Measurements from ENCODE around the gene KDM1B. TPM values are rescaled to one million over a fixed set of nuclear protein-coding genes. Genes with fewer than 3 reads are reported as not detected.
"Not testable (repeated sequence)": the region's sequence is repeated elsewhere in the genome, so short reads cannot be mapped to it uniquely, and the experiment has no call there.

Gene KDM1B
- total and polyA plus RNA-seq, 2 of the 8 experiments (the other 6 are each of a cell fraction or from before 2014, with no cell fraction given), result 3.7 to 7.5 TPM

- TF ChIP-seq NRF1 (IDR thresholded peaks at IDR 0.05; ENCODE audit: low read depth, low read length) (no peak), FOSL1 (IDR thresholded peaks at IDR 0.05; ENCODE audit: insufficient read depth, low read depth, low read length) (no peak), GTF2F1 (IDR thresholded peaks at IDR 0.05; ENCODE audit: borderline replicate concordance, low read depth, low read length) (no peak), MAX (IDR thresholded peaks at IDR 0.05) (no peak), YY1 (IDR thresholded peaks at IDR 0.05; ENCODE audit: low read depth, low read length) (no peak), BRCA1 (IDR thresholded peaks at IDR 0.05; ENCODE audit: low read depth, low read length) (no peak), KDM1A (IDR thresholded peaks at IDR 0.05; ENCODE audit: borderline replicate concordance, low read length) (no peak)
Observed at GRCh38 chr6:18148304-18149025, 6.8 kb upstream of the KDM1B start (continued).

- ChIA-PET CTCF (ENCODE audit: partially characterized antibody) (interaction anchor here (1.5 kb wide), 1 partner anchor 13 kb away, joined by 5 read pairs; no protein-coding TSS in a partner anchor), POLR2A (ENCODE audit: partially characterized antibody) (interaction anchor here (0.6 kb wide), 2 partner anchors 176 to 818 kb away, joined by 3 to 6 read pairs; no protein-coding TSS in a partner anchor)
- not testable (repeated sequence) for H3K4me3 ChIP-seq (ENCODE audit: extremely low read depth in 1 of 4, insufficient read depth in 2 of 4, low read depth in 3 of 4, low read length in 4 of 4); H3K23me2 ChIP-seq (ENCODE audit: low read depth, low read length); H3K4me2 ChIP-seq (ENCODE audit: insufficient read depth in 1 of 2, low read depth in 2 of 2, low read length in 2 of 2); H3K9me3 ChIP-seq (ENCODE audit: insufficient read depth in 2 of 2, low read depth in 1 of 2, low read length in 1 of 2); H3K79me2 ChIP-seq (ENCODE audit: control insufficient read depth in 1 of 2, insufficient read depth in 2 of 2, low read length in 2 of 2); DNase-seq (ENCODE audit: low read depth in 1 of 2, low spot score in 2 of 2); H4K91ac ChIP-seq (replicated peaks; ENCODE audit: insufficient read length, low read length); H2BK120ac ChIP-seq (replicated peaks; ENCODE audit: low read depth, low read length); H4K8ac ChIP-seq (ENCODE audit: extremely low read depth, insufficient read depth, low read length); H2AFZ ChIP-seq (ENCODE audit: low read length); H3K18ac ChIP-seq (ENCODE audit: extremely low read depth, low read length); H2BK15ac ChIP-seq (ENCODE audit: low read length); H3K9ac ChIP-seq (replicated peaks in 1 of 4; ENCODE audit: extremely low read depth in 1 of 4, low read depth in 3 of 4, low read length in 3 of 4); H4K20me1 ChIP-seq (replicated peaks in 1 of 2; ENCODE audit: control insufficient read depth in 1 of 2, insufficient read depth in 2 of 2, low read length in 2 of 2); H3K4me1 ChIP-seq (replicated peaks in 1 of 4; ENCODE audit: control insufficient read depth in 3 of 4, insufficient read depth in 4 of 4, low read length in 3 of 4); H2BK12ac ChIP-seq (ENCODE audit: low read depth, low read length); H2BK5ac ChIP-seq (ENCODE audit: low read depth, low read length); H3K4ac ChIP-seq (replicated peaks; ENCODE audit: insufficient read length, low read depth, low read length); FAIRE-seq; H3K27me3 ChIP-seq (replicated peaks in 1 of 4; ENCODE audit: control insufficient read depth in 3 of 4, extremely low read depth in 1 of 4, insufficient read depth in 3 of 4, low read length in 3 of 4); H4K5ac ChIP-seq (ENCODE audit: insufficient read length, low read depth, low read length); H3K36me3 ChIP-seq (ENCODE audit: control insufficient read depth in 2 of 4, insufficient read depth in 4 of 4, low read length in 3 of 4); H3K79me1 ChIP-seq (ENCODE audit: low read depth, low read length); H2AK5ac ChIP-seq (ENCODE audit: low read depth, low read length); H3K27ac ChIP-seq (ENCODE audit: low read depth, low read length); H3K56ac ChIP-seq (replicated peaks; ENCODE audit: insufficient read length, low read depth, low read length); H3K14ac ChIP-seq (ENCODE audit: insufficient read length); H3K23ac ChIP-seq (ENCODE audit: insufficient read length); H2BK20ac ChIP-seq (ENCODE audit: low read length)
- 97% methylated on average over 3 of the region's 3 CpGs; no CpG with 5 or more reads in 1 of the 2 experiments for WGBS, 2 experiments (ENCODE audit: extremely low coverage in 1 of 2, insufficient coverage in 1 of 2, insufficient read length in 1 of 2, insufficient replicate concordance in 2 of 2, low coverage in 1 of 2, low lambda C conversion rate in 2 of 2, missing lambda C conversion rate in 1 of 2)
Observed at GRCh38 chr6:18151391-18151790, 3.8 kb upstream of the KDM1B start.
